ENCODE results near the gene SLC25A6.
"Not testable (repeated sequence)": the region's sequence is repeated elsewhere in the genome, so short reads cannot be mapped to it uniquely, and the experiment has no call there.

SLC25A6 gene

DNA sequence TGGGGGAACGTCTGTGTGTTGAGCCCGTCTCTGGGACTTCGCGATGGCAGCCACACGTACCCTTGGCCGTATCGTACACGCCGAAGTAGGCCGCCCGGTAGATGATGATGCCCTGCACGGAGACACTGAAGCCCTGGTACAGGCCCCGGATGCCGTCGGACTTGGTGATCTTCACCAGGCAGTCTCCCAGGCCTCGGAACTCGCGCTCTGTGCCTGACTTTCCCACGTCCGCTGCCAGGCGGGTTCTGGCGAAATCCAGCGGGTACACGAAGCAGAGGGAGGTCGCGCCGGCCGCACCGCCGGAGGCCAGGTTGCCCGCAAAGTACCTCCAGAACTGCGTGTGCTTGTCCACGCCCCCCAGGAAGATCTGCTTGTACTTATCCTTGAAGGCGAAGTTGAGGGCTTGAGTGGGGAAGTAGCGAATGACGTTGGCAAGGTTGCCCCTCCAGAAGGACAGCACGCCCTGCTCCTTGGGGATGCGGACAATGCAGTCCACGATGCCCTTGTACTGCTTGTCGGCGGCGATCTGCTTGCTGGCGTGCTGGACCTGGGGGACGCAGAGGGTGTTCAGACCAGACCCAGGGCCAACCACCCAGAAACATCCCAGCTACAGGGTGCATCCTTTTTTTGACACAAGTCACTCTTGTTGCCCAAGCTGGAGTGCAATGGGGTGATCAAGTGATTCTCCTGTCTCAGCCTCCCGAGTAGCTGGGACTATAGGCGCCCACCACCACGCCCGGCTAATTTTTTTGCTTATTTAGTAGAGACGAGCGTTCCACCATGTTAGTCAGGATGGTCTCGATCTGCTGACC, 2.5 kb downstream of the SLC25A6 start:
- DNase-seq: no peak

DNA sequence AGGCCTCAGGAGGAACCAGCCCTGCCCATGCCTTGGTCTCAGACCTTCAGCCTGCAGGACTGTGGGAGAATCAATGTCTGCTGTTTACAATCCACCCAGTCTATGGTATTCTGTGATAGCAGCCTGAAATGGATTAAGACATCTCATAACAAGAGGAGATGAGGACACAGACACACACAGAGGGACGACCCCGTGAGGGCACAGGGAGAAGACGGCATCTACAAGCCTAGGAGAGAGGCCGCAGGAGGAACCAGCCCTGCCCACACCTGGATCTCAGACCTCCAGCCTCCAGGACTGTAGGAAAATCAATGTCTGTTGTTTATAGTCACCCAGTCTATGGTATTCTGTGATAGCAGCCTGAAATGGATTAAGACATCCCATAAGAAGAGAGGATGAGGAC, 3.3 kb downstream of the SLC25A6 start:
- no peak for DNase-seq

DNA sequence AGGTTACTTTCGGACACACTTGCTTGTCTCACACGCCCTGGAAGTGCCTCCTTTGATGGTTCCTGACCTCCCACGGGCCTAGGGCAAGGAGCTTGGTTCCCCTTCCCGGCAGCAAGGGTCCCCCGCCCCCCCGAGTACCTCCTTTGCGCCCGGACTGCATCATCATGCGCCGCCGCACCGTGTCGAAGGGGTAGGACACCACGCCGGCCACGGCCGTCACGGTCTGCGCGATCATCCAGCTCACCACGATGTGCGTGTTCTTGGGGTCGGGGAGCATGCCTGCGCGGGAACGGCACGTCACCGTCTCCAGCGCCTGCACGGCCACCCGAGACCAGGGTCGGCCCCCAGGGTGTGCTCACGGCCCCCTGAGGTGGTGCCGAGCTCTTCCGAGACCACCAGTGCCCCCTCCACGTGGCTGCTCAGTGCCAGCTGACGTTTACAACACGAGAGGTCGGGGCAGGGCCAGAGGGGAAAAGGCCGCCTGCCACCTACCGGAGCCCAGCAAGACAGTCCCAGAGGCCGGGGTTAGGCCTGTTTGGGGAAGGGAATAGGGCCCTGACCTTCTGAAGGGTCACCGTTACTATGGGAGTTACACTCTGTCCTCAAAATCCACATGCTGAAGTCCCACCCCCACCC, 4.7 kb downstream of the SLC25A6 start:
- no peak for DNase-seq

DNA sequence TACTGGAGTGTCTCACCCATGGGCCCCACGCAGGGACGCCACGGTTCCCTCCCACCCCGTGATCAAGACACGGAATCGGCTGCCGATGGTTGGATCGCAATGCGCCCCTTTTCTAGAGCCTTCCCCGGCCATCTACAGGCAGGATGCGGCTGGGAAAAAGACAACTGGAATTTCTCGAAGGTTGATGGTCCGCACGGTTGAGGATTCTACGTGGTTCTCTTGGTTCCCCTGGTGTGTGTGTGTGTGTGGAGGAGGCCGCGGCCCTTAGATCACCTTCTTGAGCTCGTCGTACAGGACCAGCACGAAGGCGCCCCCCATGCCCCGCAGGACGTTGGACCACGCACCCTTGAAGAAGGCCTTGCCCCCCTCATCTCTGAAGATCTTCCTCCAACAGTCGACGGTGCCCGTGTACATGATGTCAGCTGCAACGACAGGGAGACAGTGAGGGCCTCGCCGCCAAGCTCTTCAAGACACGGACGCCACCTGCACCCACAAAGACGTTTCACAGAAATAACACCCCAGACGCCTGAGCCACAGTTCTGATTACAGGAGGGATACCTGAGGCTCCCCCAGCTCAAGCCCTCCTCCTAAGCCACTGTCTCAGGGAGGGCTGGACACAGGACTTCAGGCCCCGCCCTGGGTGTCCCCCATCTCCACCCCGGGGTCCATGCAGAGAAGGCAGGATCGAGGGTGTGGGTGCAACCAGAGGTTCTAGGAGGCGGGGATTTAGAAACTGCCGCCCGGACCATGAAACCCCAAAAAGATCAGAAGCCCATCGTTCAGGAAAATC, 5.4 kb downstream of the SLC25A6 start:
- no peak for DNase-seq

DNA sequence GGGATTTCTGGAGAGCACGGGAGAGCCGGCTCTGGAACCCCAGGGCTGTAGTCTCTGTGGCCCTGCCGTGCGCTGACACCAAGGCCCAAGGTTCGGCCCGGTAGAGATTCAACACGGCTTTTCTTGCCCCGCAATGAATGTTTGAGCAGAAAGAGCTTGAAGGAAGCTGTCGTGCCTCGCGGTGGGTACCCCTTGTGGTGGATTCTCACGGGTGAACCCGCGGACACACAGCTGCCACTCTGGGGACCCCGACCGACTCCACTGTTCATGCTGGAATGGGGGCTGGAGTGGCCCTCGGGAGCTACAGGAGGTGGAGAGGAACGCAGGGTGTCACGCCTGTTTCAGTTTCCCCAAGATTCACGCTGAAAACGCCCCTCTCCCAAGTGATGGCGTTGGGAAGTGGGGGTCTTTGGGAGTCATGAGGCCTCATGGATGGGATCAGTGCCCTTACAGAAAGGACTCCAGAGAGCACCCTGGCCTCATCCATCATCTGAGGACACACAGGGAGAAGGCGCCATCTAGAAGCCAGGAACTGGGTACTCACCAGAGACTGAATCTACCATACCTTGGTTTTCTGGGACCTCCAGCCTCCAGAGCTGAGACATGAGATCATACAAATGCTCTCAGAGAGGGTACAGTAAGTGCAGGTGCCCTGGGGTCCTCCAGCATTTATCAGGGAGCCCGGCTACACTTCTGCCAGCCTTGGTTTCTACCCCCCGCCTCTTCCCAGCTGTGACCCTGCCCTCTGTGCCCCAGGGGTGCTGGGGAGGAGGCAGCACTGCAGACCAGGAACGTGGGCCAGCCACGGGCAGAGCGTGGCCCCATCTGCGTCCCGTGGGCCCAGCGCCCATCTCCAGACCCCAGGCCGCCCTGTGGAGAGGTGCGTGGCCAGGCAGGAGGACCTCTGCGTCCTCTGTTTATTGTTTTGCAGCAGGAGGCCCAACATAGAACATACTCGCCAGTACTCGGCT, 6.4 kb downstream of the SLC25A6 start:
- DNase-seq: no peak

DNA sequence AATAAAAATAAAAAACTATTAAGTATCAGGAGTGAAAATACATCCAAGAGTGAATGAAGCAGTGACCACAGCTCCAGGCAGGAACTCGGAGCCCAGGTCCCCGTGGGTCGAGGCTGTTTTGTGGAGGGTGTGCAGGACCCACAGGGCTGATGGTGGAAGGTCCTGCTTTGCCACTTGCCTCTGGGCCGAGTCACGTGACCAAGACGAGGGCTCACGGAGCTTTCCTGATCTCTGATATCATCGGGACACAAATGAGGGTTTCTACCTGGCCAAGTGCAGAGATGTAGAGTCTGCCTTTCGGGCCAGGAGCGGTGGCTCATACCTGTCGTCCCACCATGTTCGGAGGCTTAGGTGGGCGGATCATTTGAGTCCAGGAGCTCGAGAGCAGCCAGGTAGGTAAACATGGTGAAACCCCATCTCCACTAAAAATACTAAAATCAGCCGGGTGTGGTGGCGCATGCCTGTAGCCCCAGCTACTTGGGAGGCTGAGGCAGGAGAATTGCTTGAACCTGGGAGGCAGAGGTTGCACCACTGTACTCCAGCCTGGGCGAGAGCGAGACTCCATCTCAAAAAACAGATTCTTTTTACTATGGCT, 7.2 kb downstream of the SLC25A6 start:
- DNase-seq: no peak

DNA sequence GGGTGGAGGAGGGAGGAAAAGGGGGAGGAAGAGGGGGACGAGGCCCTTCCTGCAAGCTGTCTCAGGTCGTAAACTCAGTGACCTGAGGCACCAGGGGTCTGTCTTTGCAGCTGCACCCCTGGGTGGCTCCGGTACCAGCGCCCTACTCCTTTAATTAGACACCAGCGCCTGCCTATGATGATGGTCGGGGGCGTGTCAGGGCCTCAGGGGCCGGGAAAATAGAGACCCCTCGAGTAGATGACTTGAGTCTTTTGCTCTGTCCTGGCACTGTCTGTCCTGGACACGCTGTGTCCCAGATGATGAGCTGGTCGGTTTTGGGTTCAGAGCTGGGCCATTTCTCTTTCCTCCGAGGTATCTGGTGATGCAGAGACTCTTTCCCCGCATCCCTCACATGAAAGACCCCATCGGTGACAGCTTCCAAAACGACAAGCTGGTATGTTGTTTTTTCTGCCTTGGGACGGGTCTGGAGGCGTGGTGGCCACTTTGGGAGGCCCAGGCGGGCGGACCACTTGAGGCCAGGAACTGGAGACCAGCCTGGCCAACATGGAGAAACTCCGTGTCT, 11.2 kb downstream of the SLC25A6 start:
- no peak for DNase-seq

DNA sequence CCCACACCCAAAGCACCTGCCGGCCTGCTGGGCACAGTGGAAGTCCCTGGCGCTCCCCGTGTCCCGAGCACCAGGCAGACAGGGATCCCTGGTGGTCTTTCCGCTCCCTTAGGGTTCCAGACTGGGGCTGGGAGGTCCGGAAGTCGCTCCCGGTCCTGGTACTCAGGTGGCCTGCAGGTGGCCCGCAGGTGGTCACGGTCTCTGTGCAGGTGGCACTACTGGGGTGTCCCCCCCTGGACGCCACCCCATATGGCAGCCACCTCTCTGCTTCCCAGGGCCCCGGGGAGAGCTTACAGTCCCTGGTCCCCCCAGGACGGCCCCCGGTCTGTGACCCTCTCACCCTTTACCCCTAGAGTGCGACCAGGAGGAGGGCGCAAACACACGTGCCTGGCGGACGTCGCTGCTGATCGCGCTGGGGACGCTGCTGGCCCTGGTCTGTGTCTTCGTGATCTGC, 13.6 kb downstream of the SLC25A6 start:
- DNase-seq: no peak

DNA sequence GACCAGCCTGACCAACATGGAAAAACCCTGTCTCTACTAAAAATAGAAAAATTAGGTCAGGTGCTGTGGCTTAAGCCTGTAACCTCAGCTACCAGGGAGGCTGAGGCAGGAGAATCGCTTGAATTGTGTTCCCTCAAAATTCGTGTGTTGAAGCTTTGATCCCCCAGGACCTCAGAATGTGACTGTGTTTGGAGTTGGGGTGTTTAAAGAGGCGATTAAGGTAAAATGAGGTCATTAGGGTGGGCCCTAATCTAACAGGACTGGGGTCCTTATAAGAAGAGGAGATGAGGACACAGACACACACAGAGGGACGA, 23.6 kb downstream of the SLC25A6 start:
- DNase-seq: no peak

DNA sequence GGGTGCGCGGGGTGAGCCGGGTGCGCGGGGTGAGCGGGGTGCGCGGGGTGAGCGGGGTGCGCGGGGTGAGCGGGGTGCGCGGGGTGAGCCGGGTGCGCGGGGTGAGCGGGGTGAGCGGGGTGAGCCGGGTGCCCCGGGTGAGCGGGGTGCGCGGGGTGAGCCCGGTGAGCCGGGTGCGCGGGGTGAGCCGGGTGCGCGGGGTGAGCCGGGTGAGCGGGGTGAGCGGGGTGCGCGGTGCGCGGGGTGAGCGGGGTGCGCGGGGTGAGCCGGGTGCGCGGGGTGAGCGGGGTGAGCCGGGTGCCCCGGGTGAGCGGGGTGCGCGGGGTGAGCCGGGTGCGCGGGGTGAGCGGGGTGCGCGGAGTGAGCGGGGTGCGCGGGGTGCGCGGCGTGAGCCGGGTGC, 25.6 kb downstream of the SLC25A6 start:
- DNase-seq: not testable (repeated sequence)

DNA sequence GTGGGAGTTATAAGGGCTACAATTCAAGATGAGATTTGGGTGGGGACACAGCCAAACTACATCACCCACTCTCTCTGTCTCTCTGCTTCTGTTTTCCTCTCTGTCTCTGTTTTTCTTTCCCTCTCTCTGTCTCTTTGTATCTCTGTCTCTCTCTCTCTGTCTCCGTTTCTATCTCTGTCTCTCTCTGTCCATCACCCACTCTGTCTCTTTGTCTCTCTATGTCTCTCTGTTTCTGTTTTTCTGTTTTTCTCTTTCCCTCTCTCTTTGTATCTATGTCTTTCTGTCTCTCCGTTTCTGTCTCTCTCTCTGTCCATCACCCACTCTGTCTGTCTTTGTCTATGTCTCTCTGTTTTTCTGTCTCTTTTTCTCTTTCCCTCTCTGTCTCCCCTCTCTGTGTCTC, 30.0 kb downstream of the SLC25A6 start:
- DNase-seq: no peak

DNA sequence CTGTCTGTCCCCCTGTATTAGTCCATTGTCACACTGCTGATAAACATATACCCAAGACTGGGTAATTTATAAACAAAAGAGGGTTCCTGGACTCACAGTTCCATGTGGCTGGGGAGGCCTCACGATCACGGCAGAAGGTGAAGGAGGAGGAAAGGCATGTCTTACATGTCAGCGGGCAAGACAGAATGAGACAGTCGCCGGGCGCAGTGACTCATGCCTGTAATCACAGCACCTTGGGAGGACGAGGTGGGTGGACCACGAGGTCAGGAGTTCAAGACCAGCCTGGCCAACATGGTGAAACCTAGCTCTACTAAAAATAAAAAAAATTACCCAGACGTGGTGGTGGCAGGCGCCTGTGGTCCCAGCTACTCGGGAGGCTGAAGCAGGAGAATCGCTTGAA, 30.6 kb downstream of the SLC25A6 start:
- no peak for DNase-seq

DNA sequence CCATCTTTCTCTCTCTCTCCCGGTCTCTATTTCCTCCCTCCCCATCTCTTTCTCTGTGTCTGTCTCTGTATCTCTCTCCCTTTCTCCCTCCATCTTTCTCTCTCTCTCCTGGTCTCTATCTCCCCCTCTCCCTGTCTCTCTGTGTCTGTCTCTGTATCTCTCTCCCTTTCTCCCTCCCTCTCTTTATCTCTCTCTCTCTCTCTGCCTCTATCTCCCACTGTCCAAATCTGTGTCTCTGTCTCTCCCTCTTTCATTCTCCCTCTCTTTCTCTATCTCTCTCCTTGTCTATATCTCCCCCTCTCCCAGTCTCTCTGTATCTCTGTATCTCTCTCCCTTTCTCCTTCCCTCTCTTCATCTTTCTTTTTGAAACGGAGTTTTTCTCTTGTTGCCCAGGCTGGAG, 31.7 kb downstream of the SLC25A6 start:
- DNase-seq: no peak

DNA sequence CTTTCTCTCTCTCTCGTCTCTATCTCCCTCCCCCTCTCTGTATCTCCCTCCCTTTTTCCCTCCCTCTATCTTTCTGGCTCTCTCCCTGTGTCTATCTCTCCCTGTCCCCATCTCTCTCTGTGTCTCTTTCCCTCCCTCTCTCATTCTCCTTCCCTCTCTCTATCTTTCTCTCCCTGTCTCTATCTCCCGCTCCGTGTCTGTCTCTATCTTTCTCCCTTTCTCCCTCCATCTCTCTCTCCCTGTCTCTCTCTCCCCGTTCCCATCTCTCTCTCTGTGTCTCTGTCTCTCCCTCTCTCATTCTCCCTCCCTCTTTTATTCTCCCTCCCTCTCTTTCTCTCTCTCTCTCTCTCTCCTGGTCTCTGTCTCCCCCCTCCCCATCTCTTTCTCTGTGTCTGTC, 32.4 kb downstream of the SLC25A6 start:
- no peak for DNase-seq

DNA sequence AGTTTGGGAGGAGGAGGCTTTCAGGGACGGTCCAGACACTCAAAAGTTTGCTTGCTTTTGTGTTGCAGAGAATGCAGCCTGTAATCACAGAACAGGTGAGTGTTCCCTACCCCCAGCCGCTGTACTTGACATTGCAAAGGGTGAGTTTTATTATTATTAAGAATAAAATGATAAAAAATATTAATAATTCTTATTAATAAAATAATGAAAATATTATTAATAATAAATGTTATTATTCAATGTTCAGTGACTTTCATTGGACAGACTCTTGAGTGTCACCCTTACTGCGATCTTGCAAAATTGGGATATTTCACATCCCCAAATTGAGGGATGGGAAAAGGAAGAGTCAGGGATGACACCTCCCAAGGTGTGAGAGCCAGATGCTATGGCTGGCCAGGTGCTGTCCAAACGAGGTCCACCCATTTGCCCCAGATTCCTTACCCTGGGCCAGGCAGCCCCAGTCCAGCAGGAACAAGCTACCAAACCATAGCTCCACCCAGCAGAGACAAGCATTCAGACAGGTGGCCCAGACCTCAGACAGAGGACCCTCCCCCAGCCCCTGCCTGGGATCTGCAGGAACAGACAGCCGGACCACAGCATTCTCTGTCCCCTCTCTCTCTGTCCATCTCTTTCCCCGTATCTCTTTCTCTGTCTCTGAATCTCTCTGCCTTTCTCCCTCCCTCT, 33.0 kb downstream of the SLC25A6 start:
- no peak for DNase-seq

DNA sequence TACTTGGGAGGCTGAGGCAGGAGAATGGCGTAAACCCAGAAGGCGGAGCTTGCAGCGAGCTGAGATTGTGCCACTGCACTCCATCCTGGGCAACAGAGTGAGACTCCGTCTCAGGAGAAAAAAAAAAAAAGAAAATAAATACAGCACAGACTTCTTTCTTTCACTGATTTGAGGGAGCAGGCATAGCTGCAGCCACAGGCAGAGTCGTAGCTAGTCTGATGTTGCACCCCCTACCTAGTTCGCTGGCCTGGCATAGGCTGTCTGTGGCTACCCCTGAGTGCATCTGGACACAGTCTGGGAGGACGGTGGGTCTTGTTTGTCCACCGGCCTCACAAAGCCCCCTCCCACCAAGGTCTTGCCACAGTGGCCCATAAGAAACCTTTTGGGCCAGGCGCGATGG, 33.9 kb downstream of the SLC25A6 start:
- no peak for DNase-seq

DNA sequence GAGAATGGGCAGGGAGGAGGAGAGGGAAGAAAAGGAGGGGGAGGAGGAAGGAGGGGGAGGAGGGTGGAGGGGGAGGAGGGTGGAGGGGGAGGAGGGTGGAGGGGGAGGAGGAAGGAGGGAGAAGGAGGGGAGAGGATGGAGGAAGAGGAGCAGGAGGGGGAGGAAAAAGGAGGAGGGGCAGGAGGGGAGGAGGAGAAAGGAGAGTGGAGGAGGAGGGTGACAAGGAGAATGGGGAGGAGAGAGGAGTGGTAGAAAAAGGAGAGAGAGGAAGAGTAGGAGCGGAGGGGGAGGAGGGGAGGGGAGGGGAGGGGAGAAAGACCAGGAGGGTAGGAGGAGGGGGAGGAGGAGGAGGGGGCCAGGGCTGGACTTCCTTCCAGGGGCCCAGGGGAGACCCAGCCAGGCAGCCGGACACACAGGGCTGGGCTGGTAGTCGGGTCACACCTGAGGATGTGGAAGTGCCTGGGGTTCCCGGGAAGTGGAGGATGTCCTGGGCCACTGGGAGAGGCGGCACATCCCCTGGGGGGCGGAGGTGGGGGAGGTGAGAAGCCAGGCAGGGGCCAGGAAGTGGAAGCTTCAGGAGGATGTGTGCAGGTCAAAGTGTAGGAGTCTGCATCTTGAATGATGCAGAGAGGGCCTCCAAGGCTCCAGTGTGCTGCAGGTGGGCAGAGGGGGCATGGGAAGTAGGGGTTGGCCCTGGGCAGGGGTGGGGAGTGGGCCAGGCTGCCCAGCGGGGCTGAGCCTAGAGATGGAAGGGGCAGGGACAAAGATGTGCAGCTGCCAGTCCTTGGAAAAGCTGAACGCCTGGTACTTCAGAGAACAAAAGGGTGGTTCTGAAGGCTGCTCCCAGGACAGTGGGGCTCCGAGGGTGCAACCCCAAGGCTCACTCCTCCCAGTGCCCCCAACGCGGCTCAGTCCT, 36.5 kb downstream of the SLC25A6 start:
- no peak for DNase-seq

DNA sequence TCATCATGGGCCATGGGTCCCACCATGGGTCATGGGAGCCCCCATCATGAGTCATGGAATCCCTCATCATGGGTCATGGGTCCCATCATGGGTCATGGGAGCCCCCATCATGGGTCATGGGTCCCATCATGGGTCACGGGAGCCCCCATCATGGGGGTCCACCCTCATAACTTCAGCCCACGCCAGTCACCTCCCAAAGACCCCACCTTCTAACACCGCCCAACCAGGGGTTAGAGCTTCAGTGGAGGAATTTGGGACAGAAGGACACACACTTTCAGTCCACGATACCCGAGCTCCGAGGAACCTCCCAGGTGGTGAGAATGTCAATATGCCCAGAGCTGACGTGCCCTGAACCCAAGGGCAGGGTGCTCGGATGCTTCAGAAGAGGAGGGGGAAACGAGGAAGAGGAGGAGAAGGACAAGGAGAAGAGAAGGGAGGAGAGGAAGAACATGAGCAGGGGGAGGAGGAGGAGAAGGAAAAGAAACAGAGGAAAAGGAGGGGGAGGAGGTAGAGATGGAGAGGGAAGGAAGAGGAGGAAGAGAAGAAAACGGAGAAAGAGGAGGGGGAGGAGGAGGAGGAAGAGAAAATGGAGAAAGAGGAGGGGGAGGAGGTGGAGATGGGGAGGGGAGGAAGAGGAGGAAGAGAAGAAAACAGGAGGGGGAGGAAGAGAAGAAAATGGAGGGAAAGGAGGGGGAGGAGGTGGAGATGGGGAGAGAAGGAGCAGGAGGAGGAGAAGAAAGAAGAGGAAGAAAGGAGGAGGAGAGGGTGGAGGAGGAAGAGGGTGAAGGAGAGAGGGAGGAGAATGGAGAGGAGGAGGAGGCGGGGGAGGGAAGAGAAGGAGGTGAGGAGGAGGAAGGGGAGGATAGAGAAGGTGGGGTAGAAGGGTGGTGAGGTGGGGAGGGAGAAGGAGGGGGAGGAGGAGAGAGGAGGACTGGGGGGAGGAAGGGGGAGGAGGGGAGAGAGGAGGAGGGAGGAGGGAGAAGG, 37.6 kb downstream of the SLC25A6 start:
- DNase-seq: no peak
